HCT116 (cell line): ENCODE measurements around the gene MBD3L1. TPM values are rescaled to one million over a fixed set of nuclear protein-coding genes. Genes with fewer than 3 reads are reported as not detected.

Experiments
- ATAC-seq: fragments of 200-7000 bp; cut with Tn5 transposase; 2 replicates; pipeline ENCODE4 v1.9.1; 2020; ENCODE audit warnings: mild to moderate bottlenecking, moderate library complexity
- BruUV-seq: library from RNA; stranded (reverse); fragments of 400-500 nt; replicated peaks from 2 replicates; lab custom pipeline; 2021; lab: Mats Ljungman, UMichigan
- CTCF ChIA-PET: fragments of 300-600 bp; sonication (Branson Sonifier 250); formaldehyde crosslinking; loops from one replicate; lab custom pipeline; 2021; ENCODE audit warnings: antibody characterized with exemption; lab: Charles Lee
- POLR2A ChIA-PET: fragments of 300-600, 350-600 bp; sonication (Branson Sonifier 250); formaldehyde crosslinking; loops from one replicate; lab custom pipeline; 2021; ENCODE audit warnings: antibody characterized with exemption; lab: Charles Lee
- RAD21 ChIA-PET, 2 experiments: fragments of 300-600 bp; sonication (Branson Sonifier 250); formaldehyde crosslinking; loops; one replicate each; lab custom pipeline; 2023; ENCODE audit warnings: low total read pairs in 2 of 2; ENCODE audit not compliant: uncharacterized antibody in 2 of 2, unreplicated experiment in 2 of 2, low non-redundant PET in 1 of 2; lab: Charles Lee
- DNase-seq: peaks from one replicate; pipeline ENCODE4 v3.0.0-alpha.2; 2010; ENCODE audit warnings: low read depth, low spot score
- H2AFZ ChIP-seq: fragments of 200-600 bp; shearing (Covaris generic), sonication (generic); 2 replicates; pipeline ENCODE4 v1.6.1; 2017; ENCODE audit warnings: low read depth, mixed run types, mixed read lengths, antibody characterized with exemption, low read length; ENCODE audit not compliant: poor library complexity, severe bottlenecking
- H3K27ac ChIP-seq: 2 replicates; pipeline ENCODE4 v1.5.1; 2012; ENCODE audit warnings: low read depth, low read length
- H3K27me3 ChIP-seq: fragments of 200-600 bp; sonication (generic); 2 replicates; pipeline ENCODE4 v1.6.1; 2016; ENCODE audit warnings: mixed run types, low read length, mixed read lengths; ENCODE audit not compliant: insufficient read depth
- H3K36me3 ChIP-seq, 2 experiments: fragments of 200-500 bp in 1 of 2; fragments of 200-600 bp in 1 of 2; sonication (Bioruptor generic) in 1 of 2; sonication (generic) in 1 of 2; 2 replicates each; pipeline versions ENCODE4 v1.5.1 to v1.6.1; 2014 to 2016; ENCODE audit warnings: low read length in 2 of 2, inconsistent platforms in 1 of 2, mixed read lengths in 1 of 2, mixed run types in 1 of 2; ENCODE audit not compliant: insufficient read depth in 2 of 2, control insufficient read depth in 1 of 2
- H3K4me1 ChIP-seq, 2 experiments: fragments of 200-600 bp in 1 of 2; sonication (generic) in 1 of 2; 2 replicates each; pipeline versions ENCODE4 v1.5.1 to v1.6.1; 2012 to 2017; ENCODE audit warnings: low read length in 2 of 2, inconsistent platforms in 1 of 2, mild to moderate bottlenecking in 1 of 2, mixed read lengths in 1 of 2, mixed run types in 1 of 2, moderate library complexity in 1 of 2; ENCODE audit not compliant: insufficient read depth in 2 of 2, control insufficient read depth in 1 of 2
- H3K4me2 ChIP-seq: fragments of 200-600 bp; sonication (generic); 2 replicates; pipeline ENCODE4 v1.6.1; 2017; ENCODE audit warnings: mixed run types, low read length, mixed read lengths
- H3K4me3 ChIP-seq, 2 experiments: fragments of 200-600 bp in 1 of 2; sonication (generic) in 1 of 2; replicated peaks in 1 of 2; 2 replicates each; pipeline ENCODE4 v1.5.1; 2011 to 2016; ENCODE audit warnings: low read length in 2 of 2, control low read depth in 1 of 2, low read depth in 1 of 2, mild to moderate bottlenecking in 1 of 2, mixed read lengths in 1 of 2, mixed run types in 1 of 2
- H3K79me2 ChIP-seq: fragments of 200-600 bp; sonication (generic); 2 replicates; pipeline ENCODE4 v1.6.1; 2017; ENCODE audit warnings: mild to moderate bottlenecking, mixed run types, low read length, moderate library complexity, mixed read lengths; ENCODE audit not compliant: insufficient read depth
- H3K9ac ChIP-seq: fragments of 200-600 bp; sonication (generic); 2 replicates; pipeline ENCODE4 v1.6.1; 2016; ENCODE audit warnings: low read length, mixed read lengths
- H3K9me2 ChIP-seq: fragments of 200-600 bp; sonication (generic), shearing (Covaris generic); 2 replicates; pipeline ENCODE4 v1.6.1; 2017; ENCODE audit warnings: mixed run types, mild to moderate bottlenecking, moderate library complexity; ENCODE audit not compliant: insufficient read depth
- H3K9me3 ChIP-seq, 2 experiments: fragments of 200-500 bp in 1 of 2; fragments of 200-600 bp in 1 of 2; sonication (Bioruptor generic) in 1 of 2; sonication (generic) in 1 of 2; 2 replicates each; pipeline ENCODE4 v1.6.1; 2014 to 2017; ENCODE audit warnings: low read length in 2 of 2, mixed read lengths in 2 of 2, inconsistent platforms in 1 of 2, low read depth in 1 of 2, mild to moderate bottlenecking in 1 of 2, mixed run types in 1 of 2, moderate library complexity in 1 of 2; ENCODE audit not compliant: control insufficient read depth in 1 of 2, insufficient read depth in 1 of 2
- H4K20me1 ChIP-seq: fragments of 200-600 bp; sonication (generic), shearing (Covaris generic); 2 replicates; pipeline ENCODE4 v1.6.1; 2017; ENCODE audit warnings: mixed run types, mild to moderate bottlenecking, moderate library complexity; ENCODE audit not compliant: insufficient read depth
- CBX3 ChIP-seq: IDR thresholded peaks from 2 replicates; pipeline ENCODE4 v1.6.1; 2012; ENCODE audit warnings: low read depth
- CEBPB ChIP-seq: IDR thresholded peaks from 2 replicates; pipeline ENCODE4 v1.6.1; 2012; ENCODE audit warnings: low read depth
- EGR1 ChIP-seq: IDR thresholded peaks from 2 replicates; pipeline ENCODE4 v1.6.1; 2012; ENCODE audit warnings: low read depth
- EZH2 ChIP-seq: fragments of 200-600 bp; sonication (generic); IDR thresholded peaks from 2 replicates; pipeline ENCODE4 v1.6.1; 2017; ENCODE audit warnings: antibody characterized with exemption, mixed run types
- EZH2phosphoT487 ChIP-seq: fragments of 200-600 bp; IDR thresholded peaks from 2 replicates; pipeline ENCODE4 v1.6.1; 2018; ENCODE audit warnings: antibody characterized with exemption, borderline replicate concordance
- FOSL1 ChIP-seq: IDR thresholded peaks from 2 replicates; pipeline ENCODE4 v1.6.1; 2012; ENCODE audit warnings: low read depth
- JUND ChIP-seq: IDR thresholded peaks from 2 replicates; pipeline ENCODE4 v1.6.1; 2012
- POLR2A ChIP-seq: IDR thresholded peaks from 2 replicates; pipeline ENCODE4 v1.7.0; 2011; ENCODE audit warnings: borderline replicate concordance; ENCODE audit not compliant: insufficient read depth, insufficient read length; ENCODE audit errors: extremely low read depth
- POLR2AphosphoS5 ChIP-seq: IDR thresholded peaks from 2 replicates; pipeline ENCODE4 v1.6.1; 2011; ENCODE audit warnings: mild to moderate bottlenecking, low read depth, low read length, moderate library complexity
- RAD21 ChIP-seq: IDR thresholded peaks from 2 replicates; pipeline ENCODE4 v1.6.1; 2012; ENCODE audit warnings: low read depth, mild to moderate bottlenecking
- SIN3A ChIP-seq: IDR thresholded peaks from 2 replicates; pipeline ENCODE4 v1.6.1; 2012; ENCODE audit warnings: low read depth
- SRF ChIP-seq: IDR thresholded peaks from 2 replicates; pipeline ENCODE4 v1.6.1; 2012; ENCODE audit warnings: low read depth
- TCF7L2 ChIP-seq: IDR thresholded peaks from 2 replicates; pipeline ENCODE4 v1.7.0; 2011; ENCODE audit warnings: borderline replicate concordance, inconsistent platforms; ENCODE audit not compliant: insufficient read depth, insufficient read length; ENCODE audit errors: extremely low read depth
- YY1 ChIP-seq: IDR thresholded peaks from 2 replicates; pipeline ENCODE4 v1.6.1; 2011; ENCODE audit warnings: low read length, low read depth, moderate library complexity, mild to moderate bottlenecking; ENCODE audit not compliant: insufficient replicate concordance; ENCODE audit errors: extremely low read depth
- ZFX ChIP-seq: fragments of 450-650 bp; IDR thresholded peaks from 2 replicates; pipeline ENCODE4 v1.6.1; 2017
- ZNF274 ChIP-seq: fragments of 200-500 bp; sonication (Bioruptor generic); IDR thresholded peaks from 2 replicates; pipeline ENCODE4 v1.6.1; 2014; ENCODE audit warnings: mild to moderate bottlenecking, low read depth, low read length, inconsistent platforms
- intact Hi-C: fragments of 100-400 bp; cut with micrococcal nuclease; formaldehyde crosslinking; loops from 2 replicates; pipeline ENCODE4 v1.10.0; 2022
- total RNA-seq: library from RNA; stranded (reverse); gene quantifications from one replicate; pipeline ENCODE4 v1.2.1, GENCODE V29; 2021; ENCODE audit not compliant: unreplicated experiment
- TF ChIP-seq, protein P1 (sequence below): IDR thresholded peaks from 2 replicates; pipeline ENCODE4 v1.6.1; 2012; ENCODE audit warnings: low read depth
- TF ChIP-seq, protein P2 (sequence below), 3 experiments: fragments of 200-600 bp in 1 of 3; sonication (generic) in 1 of 3; IDR thresholded peaks in 2 of 3; conservative IDR thresholded peaks in 1 of 3; 2 replicates each; pipeline ENCODE4 v1.5.1; 2012 to 2017; ENCODE audit warnings: low read depth in 2 of 3, low read length in 2 of 3, antibody characterized with exemption in 1 of 3, borderline replicate concordance in 1 of 3, control low read depth in 1 of 3, mild to moderate bottlenecking in 1 of 3, mixed read lengths in 1 of 3, mixed run types in 1 of 3, moderate library complexity in 1 of 3; ENCODE audit not compliant: insufficient read depth in 1 of 3
- TF ChIP-seq, protein P3 (sequence below): IDR thresholded peaks from 2 replicates; pipeline ENCODE4 v1.6.1; 2011; ENCODE audit warnings: mild to moderate bottlenecking, low read length, moderate library complexity; ENCODE audit not compliant: insufficient replicate concordance; ENCODE audit errors: extremely low read depth
- TF ChIP-seq, protein P4 (sequence below): IDR thresholded peaks from 2 replicates; pipeline ENCODE4 v1.6.1; 2012

MBD3L1 gene
- total RNA-seq, 1 experiment from 2014 or later = not detected

DNA sequence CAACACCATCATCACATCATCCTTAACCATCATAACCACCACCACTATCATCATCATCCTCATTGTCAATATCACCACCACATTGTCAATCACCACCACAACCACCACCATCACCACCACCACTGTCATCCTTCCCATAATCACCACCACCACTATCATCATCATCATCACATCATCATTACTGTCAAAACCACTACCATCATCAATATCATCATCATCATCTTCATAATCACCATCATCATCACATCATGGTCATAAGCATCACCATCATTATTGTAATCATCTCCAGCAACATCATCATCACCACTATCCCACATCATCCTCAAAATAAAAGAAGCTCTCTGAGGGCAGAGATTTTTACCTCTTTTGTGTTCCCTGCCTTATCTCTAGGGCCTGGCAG is 52.2 kb downstream of the MBD3L1 start:
- Histone ChIP-seq H4K20me1 (no peaks in the 10 kb centered on the region), H3K9me2 (no peaks in the 10 kb centered on the region), H3K27ac (no peak overlapping the region), H3K4me3 (no peak overlapping the region), H3K9me3 (peaks cover 0 to 3% of the 10 kb centered on the region in 2 experiments; a peak in 1 of 4 replicates), H3K4me1 (no peaks in the 10 kb centered on the region), H3K27me3 (no peaks in the 10 kb centered on the region), H3K79me2 (no peaks in the 10 kb centered on the region), H3K9ac (no peak overlapping the region), H2AFZ (no peak overlapping the region), H3K36me3 (no peaks in the 10 kb centered on the region), H3K4me2 (no peak overlapping the region)
- BruUV-seq = no TSS peak
- DNase-seq = no peak
- ChIA-PET CTCF (no interaction called here), POLR2A (no interaction called here), RAD21 (no interaction called here)
- TF ChIP-seq YY1 (no peak), EZH2 (no peak), TCF7L2 (no peak), FOSL1 (no peak), RAD21 (no peak), POLR2AphosphoS5 (no peak), EGR1 (no peak), JUND (no peak), SIN3A (no peak), ZNF274 (no peak), SRF (no peak), POLR2A (no peak), CEBPB (no peak), EZH2phosphoT487 (no peak), CBX3 (no peak), ZFX (no peak)
- TF ChIP-seq, protein P1, sequence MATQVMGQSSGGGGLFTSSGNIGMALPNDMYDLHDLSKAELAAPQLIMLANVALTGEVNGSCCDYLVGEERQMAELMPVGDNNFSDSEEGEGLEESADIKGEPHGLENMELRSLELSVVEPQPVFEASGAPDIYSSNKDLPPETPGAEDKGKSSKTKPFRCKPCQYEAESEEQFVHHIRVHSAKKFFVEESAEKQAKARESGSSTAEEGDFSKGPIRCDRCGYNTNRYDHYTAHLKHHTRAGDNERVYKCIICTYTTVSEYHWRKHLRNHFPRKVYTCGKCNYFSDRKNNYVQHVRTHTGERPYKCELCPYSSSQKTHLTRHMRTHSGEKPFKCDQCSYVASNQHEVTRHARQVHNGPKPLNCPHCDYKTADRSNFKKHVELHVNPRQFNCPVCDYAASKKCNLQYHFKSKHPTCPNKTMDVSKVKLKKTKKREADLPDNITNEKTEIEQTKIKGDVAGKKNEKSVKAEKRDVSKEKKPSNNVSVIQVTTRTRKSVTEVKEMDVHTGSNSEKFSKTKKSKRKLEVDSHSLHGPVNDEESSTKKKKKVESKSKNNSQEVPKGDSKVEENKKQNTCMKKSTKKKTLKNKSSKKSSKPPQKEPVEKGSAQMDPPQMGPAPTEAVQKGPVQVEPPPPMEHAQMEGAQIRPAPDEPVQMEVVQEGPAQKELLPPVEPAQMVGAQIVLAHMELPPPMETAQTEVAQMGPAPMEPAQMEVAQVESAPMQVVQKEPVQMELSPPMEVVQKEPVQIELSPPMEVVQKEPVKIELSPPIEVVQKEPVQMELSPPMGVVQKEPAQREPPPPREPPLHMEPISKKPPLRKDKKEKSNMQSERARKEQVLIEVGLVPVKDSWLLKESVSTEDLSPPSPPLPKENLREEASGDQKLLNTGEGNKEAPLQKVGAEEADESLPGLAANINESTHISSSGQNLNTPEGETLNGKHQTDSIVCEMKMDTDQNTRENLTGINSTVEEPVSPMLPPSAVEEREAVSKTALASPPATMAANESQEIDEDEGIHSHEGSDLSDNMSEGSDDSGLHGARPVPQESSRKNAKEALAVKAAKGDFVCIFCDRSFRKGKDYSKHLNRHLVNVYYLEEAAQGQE = no peak
- TF ChIP-seq, protein P2, sequence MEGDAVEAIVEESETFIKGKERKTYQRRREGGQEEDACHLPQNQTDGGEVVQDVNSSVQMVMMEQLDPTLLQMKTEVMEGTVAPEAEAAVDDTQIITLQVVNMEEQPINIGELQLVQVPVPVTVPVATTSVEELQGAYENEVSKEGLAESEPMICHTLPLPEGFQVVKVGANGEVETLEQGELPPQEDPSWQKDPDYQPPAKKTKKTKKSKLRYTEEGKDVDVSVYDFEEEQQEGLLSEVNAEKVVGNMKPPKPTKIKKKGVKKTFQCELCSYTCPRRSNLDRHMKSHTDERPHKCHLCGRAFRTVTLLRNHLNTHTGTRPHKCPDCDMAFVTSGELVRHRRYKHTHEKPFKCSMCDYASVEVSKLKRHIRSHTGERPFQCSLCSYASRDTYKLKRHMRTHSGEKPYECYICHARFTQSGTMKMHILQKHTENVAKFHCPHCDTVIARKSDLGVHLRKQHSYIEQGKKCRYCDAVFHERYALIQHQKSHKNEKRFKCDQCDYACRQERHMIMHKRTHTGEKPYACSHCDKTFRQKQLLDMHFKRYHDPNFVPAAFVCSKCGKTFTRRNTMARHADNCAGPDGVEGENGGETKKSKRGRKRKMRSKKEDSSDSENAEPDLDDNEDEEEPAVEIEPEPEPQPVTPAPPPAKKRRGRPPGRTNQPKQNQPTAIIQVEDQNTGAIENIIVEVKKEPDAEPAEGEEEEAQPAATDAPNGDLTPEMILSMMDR (IDR thresholded peaks at IDR 0.05 in 2 of 3, conservative IDR thresholded peaks at IDR 0.05 in 1 of 3; ENCODE audit: borderline replicate concordance in 1 of 3, insufficient read depth in 1 of 3, low read depth in 2 of 3, low read length in 2 of 3) = no peak
- TF ChIP-seq, protein P3, sequence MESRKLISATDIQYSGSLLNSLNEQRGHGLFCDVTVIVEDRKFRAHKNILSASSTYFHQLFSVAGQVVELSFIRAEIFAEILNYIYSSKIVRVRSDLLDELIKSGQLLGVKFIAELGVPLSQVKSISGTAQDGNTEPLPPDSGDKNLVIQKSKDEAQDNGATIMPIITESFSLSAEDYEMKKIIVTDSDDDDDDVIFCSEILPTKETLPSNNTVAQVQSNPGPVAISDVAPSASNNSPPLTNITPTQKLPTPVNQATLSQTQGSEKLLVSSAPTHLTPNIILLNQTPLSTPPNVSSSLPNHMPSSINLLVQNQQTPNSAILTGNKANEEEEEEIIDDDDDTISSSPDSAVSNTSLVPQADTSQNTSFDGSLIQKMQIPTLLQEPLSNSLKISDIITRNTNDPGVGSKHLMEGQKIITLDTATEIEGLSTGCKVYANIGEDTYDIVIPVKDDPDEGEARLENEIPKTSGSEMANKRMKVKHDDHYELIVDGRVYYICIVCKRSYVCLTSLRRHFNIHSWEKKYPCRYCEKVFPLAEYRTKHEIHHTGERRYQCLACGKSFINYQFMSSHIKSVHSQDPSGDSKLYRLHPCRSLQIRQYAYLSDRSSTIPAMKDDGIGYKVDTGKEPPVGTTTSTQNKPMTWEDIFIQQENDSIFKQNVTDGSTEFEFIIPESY = no peak
- TF ChIP-seq, protein P4, sequence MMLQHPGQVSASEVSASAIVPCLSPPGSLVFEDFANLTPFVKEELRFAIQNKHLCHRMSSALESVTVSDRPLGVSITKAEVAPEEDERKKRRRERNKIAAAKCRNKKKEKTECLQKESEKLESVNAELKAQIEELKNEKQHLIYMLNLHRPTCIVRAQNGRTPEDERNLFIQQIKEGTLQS = no peak
- intact Hi-C loops = no loop called here
- ATAC-seq = no peak
